Measurements from ENCODE around the gene ABI3BP. TPM values are rescaled to one million over a fixed set of nuclear protein-coding genes. Genes with fewer than 3 reads are reported as not detected.

ABI3BP gene
- total RNA-seq, 1 experiment from 2014 or later = 0.15 TPM

GRCh38 chr3:101026244-101026643, 33.0 kb upstream of the ABI3BP start:
- Histone ChIP-seq H3K9ac (ENCODE audit: low read length) (no peak overlapping the region), H3K36me3 (ENCODE audit: control insufficient read depth in 1 of 2, insufficient read depth in 2 of 2, low read length in 2 of 2) (no peaks in the 10 kb centered on the region), H3K9me2 (ENCODE audit: insufficient read depth) (no peaks in the 10 kb centered on the region), H3K9me3 (ENCODE audit: control insufficient read depth in 1 of 2, insufficient read depth in 1 of 2, low read depth in 1 of 2, low read length in 2 of 2) (no peaks in the 10 kb centered on the region), H3K4me1 (ENCODE audit: control insufficient read depth in 1 of 2, insufficient read depth in 2 of 2, low read length in 2 of 2) (no peaks in the 10 kb centered on the region), H3K27me3 (ENCODE audit: insufficient read depth, low read length) (no peaks in the 10 kb centered on the region), H3K4me2 (ENCODE audit: low read length) (no peak overlapping the region), H2AFZ (ENCODE audit: low read depth, low read length, poor library complexity, severe bottlenecking) (no peak overlapping the region), H4K20me1 (ENCODE audit: insufficient read depth) (no peaks in the 10 kb centered on the region), H3K79me2 (ENCODE audit: insufficient read depth, low read length) (no peaks in the 10 kb centered on the region), H3K27ac (ENCODE audit: low read depth, low read length) (no peak overlapping the region), H3K4me3 (replicated peaks in 1 of 2; ENCODE audit: low read depth in 1 of 2, low read length in 2 of 2) (no peak overlapping the region)
- TF ChIP-seq POLR2AphosphoS5 (IDR thresholded peaks at IDR 0.05; ENCODE audit: low read depth, low read length) = no peak
- TF ChIP-seq SRF (IDR thresholded peaks at IDR 0.05; ENCODE audit: low read depth) = no peak
- TF ChIP-seq ELF1 (IDR thresholded peaks at IDR 0.05; ENCODE audit: borderline replicate concordance, low read depth) = no peak
- no peak for TF ChIP-seq CBX3 (IDR thresholded peaks at IDR 0.05; ENCODE audit: low read depth)
- TF ChIP-seq ZFX (IDR thresholded peaks at IDR 0.05) = no peak
- TF ChIP-seq RAD21 (IDR thresholded peaks at IDR 0.05; ENCODE audit: low read depth) = no peak
- TF ChIP-seq SP1 (IDR thresholded peaks at IDR 0.05; ENCODE audit: low read depth) = no peak
- TF ChIP-seq TCF7L2 (IDR thresholded peaks at IDR 0.05; ENCODE audit: borderline replicate concordance, extremely low read depth, insufficient read depth, insufficient read length) = no peak
- no peak for TF ChIP-seq REST (IDR thresholded peaks at IDR 0.05; ENCODE audit: low read depth)
- TF ChIP-seq ATF3 (IDR thresholded peaks at IDR 0.05) = no peak
- TF ChIP-seq EZH2phosphoT487 (IDR thresholded peaks at IDR 0.05; ENCODE audit: borderline replicate concordance) = no peak
- no peak for TF ChIP-seq POLR2A (IDR thresholded peaks at IDR 0.05; ENCODE audit: borderline replicate concordance, extremely low read depth, insufficient read depth, insufficient read length)
- DNase-seq (ENCODE audit: low read depth, low spot score) = no peak
- ATAC-seq = no peak
- no TSS peak for BruUV-seq (replicated peaks)
- intact Hi-C loops (cut with micrococcal nuclease) = no loop called here
- RAD21 ChIA-PET (ENCODE audit: low non-redundant PET in 1 of 2, low total read pairs in 2 of 2, uncharacterized antibody in 2 of 2, unreplicated experiment in 2 of 2) = no interaction called here
- CTCF ChIA-PET = no interaction called here
- POLR2A ChIA-PET = no interaction called here
